Measurements from ENCODE around the gene ATMIN. TPM values are rescaled to one million over a fixed set of nuclear protein-coding genes. Genes with fewer than 3 reads are reported as not detected.

The ATMIN gene
- total RNA-seq, 1 donor from 2014 or later = 43.2 TPM

- Mint-ChIP-seq H3K27me3 (ENCODE audit: low read depth) (no peaks in the 10 kb centered on the region), H3K9me3 (no peaks in the 10 kb centered on the region), H3K27ac (peak within 1 kb of the TSS; percentile 100), H3K4me1 (peaks cover 16% of the 10 kb centered on the region), H3K4me3 (peak within 1 kb of the TSS; percentile 96), H3K36me3 (peaks cover 1% of the 10 kb centered on the region)
- peak; percentile 96 to 98 for DNase-seq (ENCODE audit: low spot score in 2 of 2, unreplicated experiment in 2 of 2)
- TF ChIP-seq CTCF (IDR thresholded peaks at IDR 0.05; ENCODE audit: unreplicated experiment) = no peak
Measured at GRCh38 chr16:81006813-81007695, 28.6 kb upstream of the ATMIN start, which contains the start of the genes CENPN and CMC2. Gene CENPN (plus strand): TSS chr16:81007214. CDS start chr16:81011940, 4,726 bp downstream. Gene CMC2 (minus strand): TSS chr16:81006885. CDS start chr16:80997394, 9,491 bp downstream.

GRCh38 chr16:81008505-81008789 lies 27.2 kb upstream of the ATMIN start:
- H3K27me3 Mint-ChIP-seq (ENCODE audit: low read depth) = no peaks in the 10 kb centered on the region
- H3K4me3 Mint-ChIP-seq = peak overlapping the region; percentile 96
- peak overlapping the region; percentile 100 for H3K27ac Mint-ChIP-seq
- no peak for DNase-seq (ENCODE audit: low spot score in 2 of 2, unreplicated experiment in 2 of 2)
- no peak for TF ChIP-seq CTCF (IDR thresholded peaks at IDR 0.05; ENCODE audit: unreplicated experiment)
- H3K9me3 Mint-ChIP-seq = no peaks in the 10 kb centered on the region
- H3K36me3 Mint-ChIP-seq = peaks cover 1% of the 10 kb centered on the region
- peaks cover 16% of the 10 kb centered on the region for H3K4me1 Mint-ChIP-seq

DNA sequence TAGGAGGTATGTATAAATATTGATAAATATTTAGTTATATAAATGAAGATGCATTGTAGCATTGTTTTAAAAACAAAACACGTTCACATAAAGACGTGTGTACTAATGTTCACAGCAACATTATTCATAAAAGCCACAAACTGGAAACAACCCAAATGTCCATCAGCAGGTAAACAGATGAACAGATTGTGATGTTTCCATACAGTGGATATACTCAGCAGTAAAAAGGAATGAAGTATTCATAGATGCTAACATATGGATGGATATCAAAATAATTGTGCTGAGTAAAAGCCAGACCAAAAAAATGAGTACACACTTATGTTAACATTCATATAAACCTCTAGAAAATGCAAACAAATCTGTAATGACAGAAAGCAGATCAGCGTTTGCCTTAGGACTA lies 22.7 kb upstream of the ATMIN start:
- DNase-seq (ENCODE audit: low spot score in 2 of 2, unreplicated experiment in 2 of 2) = no peak
- H3K36me3 Mint-ChIP-seq = peaks cover 5% of the 10 kb centered on the region
- H3K9me3 Mint-ChIP-seq = no peaks in the 10 kb centered on the region

GRCh38 chr16:81014672-81015071 lies 21.0 kb upstream of the ATMIN start:
- Mint-ChIP-seq H3K4me3 (no peak overlapping the region), H3K4me1 (no peaks in the 10 kb centered on the region), H3K27me3 (ENCODE audit: low read depth) (no peaks in the 10 kb centered on the region), H3K27ac (no peak overlapping the region), H3K36me3 (peaks cover 11% of the 10 kb centered on the region), H3K9me3 (no peaks in the 10 kb centered on the region)
- DNase-seq (ENCODE audit: low spot score in 2 of 2, unreplicated experiment in 2 of 2) = no peak
- no peak for TF ChIP-seq CTCF (IDR thresholded peaks at IDR 0.05; ENCODE audit: unreplicated experiment)

More for the DNA sequence above, 22.7 kb upstream of the ATMIN start:
- H3K27me3 Mint-ChIP-seq (ENCODE audit: low read depth) = no peaks in the 10 kb centered on the region
- no peaks in the 10 kb centered on the region for H3K4me1 Mint-ChIP-seq
- H3K4me3 Mint-ChIP-seq = no peak overlapping the region
- no peak overlapping the region for H3K27ac Mint-ChIP-seq
- no peak for TF ChIP-seq CTCF (IDR thresholded peaks at IDR 0.05; ENCODE audit: unreplicated experiment)

DNA sequence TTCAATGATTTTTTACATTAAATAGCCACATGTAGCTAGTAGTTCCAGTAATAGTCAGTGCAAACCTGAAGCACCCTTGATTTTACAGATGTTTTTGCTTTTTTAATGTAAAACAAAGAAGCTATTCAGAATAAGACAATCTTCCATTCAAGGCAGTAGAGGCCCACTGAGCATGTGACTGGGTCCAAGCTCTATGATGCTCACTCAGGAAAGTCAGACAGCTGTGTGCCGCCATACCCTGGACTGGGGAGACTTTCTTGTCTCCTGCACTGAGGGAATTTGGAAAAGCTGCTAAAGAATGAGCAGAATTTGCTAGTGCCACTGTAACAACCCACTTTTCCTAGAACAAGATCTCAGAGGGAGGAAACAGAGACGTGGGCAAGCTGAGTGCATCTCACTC lies 17.1 kb upstream of the ATMIN start:
- H3K9me3 Mint-ChIP-seq = no peaks in the 10 kb centered on the region
- TF ChIP-seq CTCF (IDR thresholded peaks at IDR 0.05; ENCODE audit: unreplicated experiment) = no peak
- H3K4me1 Mint-ChIP-seq = no peaks in the 10 kb centered on the region
- no peak overlapping the region for H3K27ac Mint-ChIP-seq
- H3K4me3 Mint-ChIP-seq = no peak overlapping the region
- no peak for DNase-seq (ENCODE audit: low spot score in 2 of 2, unreplicated experiment in 2 of 2)
- no peaks in the 10 kb centered on the region for H3K27me3 Mint-ChIP-seq (ENCODE audit: low read depth)
- H3K36me3 Mint-ChIP-seq = peaks cover 17% of the 10 kb centered on the region
